ENCODE data around the gene IL3. TPM values are rescaled to one million over a fixed set of nuclear protein-coding genes. Genes with fewer than 3 reads are reported as not detected.

The IL3 gene
- total and polyA plus RNA-seq, 9 of the 15 experiments (the other 6 are each of a cell fraction or from before 2014, with no cell fraction given) = not detected

DNA sequence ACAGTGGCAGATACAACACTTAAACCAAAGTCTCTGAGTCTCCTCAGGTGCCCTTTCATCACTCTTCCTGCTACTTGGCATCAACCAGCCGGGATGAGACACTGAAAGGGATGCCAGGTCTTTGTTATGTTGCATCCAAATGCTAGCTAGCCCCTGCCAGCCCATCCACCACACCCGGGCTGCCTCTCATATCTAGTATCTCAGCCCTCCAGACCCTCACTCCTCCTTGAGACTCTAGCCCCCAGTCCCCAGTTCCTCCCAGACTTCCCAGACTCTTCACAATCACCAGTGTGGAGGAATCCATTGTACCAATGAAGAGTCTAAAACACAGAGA is 34.6 kb downstream of the IL3 start:
- no peak for ATAC-seq
- peaks cover 9 to 39% of the 10 kb centered on the region in 2 experiments for H3K4me1 ChIP-seq (replicated peaks in 1 of 2; ENCODE audit: control insufficient read depth in 2 of 2, insufficient read depth in 2 of 2, low read length in 2 of 2)
- in situ Hi-C loops (cut with MboI) = no loop called here
- no peaks in the 10 kb centered on the region; the same call in 2 of the 3 replicates for H3K79me2 ChIP-seq (ENCODE audit: control insufficient read depth, insufficient read depth, low read length)
- H3K4me3 ChIP-seq = no peak overlapping the region
- no peaks in the 10 kb centered on the region for H3K36me3 ChIP-seq (ENCODE audit: control insufficient read depth, insufficient read depth, low read length)
- WGBS (ENCODE audit: insufficient coverage, low coverage, missing lambda C conversion rate) = 57% methylated on average over 2 of the region's 2 CpGs
- H3K9me1 ChIP-seq (ENCODE audit: control insufficient read depth, insufficient read depth, low read length) = no peaks in the 10 kb centered on the region
- BruUV-seq (replicated peaks) = no TSS peak
- H3K27ac ChIP-seq (ENCODE audit: extremely low read depth, low read depth, low read length) = no peak overlapping the region
- H3K9ac ChIP-seq (ENCODE audit: insufficient read depth in 1 of 2, low read depth in 2 of 2, low read length in 2 of 2) = no peak overlapping the region
- FAIRE-seq = no peak
- H3K4me2 ChIP-seq (ENCODE audit: insufficient read depth, low read length) = no peak overlapping the region
- H3K27me3 ChIP-seq (ENCODE audit: control insufficient read depth in 2 of 2, insufficient read depth in 2 of 2, low read length in 2 of 2) = no peaks in the 10 kb centered on the region
- CTCF ChIA-PET (ENCODE audit: low intra/inter-chr PET ratio) = no interaction called here
- TF ChIP-seq, protein P1, sequence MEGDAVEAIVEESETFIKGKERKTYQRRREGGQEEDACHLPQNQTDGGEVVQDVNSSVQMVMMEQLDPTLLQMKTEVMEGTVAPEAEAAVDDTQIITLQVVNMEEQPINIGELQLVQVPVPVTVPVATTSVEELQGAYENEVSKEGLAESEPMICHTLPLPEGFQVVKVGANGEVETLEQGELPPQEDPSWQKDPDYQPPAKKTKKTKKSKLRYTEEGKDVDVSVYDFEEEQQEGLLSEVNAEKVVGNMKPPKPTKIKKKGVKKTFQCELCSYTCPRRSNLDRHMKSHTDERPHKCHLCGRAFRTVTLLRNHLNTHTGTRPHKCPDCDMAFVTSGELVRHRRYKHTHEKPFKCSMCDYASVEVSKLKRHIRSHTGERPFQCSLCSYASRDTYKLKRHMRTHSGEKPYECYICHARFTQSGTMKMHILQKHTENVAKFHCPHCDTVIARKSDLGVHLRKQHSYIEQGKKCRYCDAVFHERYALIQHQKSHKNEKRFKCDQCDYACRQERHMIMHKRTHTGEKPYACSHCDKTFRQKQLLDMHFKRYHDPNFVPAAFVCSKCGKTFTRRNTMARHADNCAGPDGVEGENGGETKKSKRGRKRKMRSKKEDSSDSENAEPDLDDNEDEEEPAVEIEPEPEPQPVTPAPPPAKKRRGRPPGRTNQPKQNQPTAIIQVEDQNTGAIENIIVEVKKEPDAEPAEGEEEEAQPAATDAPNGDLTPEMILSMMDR (IDR thresholded peaks at IDR 0.05 in 2 of 3, conservative IDR thresholded peaks at IDR 0.05 in 1 of 3; ENCODE audit: insufficient read depth in 2 of 3, low read depth in 1 of 3, low read length in 3 of 3) = no peak
- no peaks in the 10 kb centered on the region for H3K9me3 ChIP-seq (replicated peaks; ENCODE audit: control insufficient read depth, insufficient read depth, low read depth, low read length)
- no peak overlapping the region for H2AFZ ChIP-seq (ENCODE audit: low read depth, low read length)
- POLR2A ChIA-PET = interaction anchor here (1.0 kb wide), 1 partner anchor 396 kb away, joined by 3 read pairs; the partner anchor contains the start of gene IRF1
- DNase-seq (ENCODE audit: extremely low read depth in 1 of 4, low spot score in 3 of 4) = no peak
- no peaks in the 10 kb centered on the region for H4K20me1 ChIP-seq (replicated peaks; ENCODE audit: control insufficient read depth, insufficient read depth, low read length)
- intact Hi-C loops (cut with micrococcal nuclease) = no loop called here

- Histone ChIP-seq H3K4me2 (ENCODE audit: insufficient read depth, low read length) (no peak overlapping the region), H3K79me2 (ENCODE audit: control insufficient read depth, insufficient read depth, low read length) (no peaks in the 10 kb centered on the region; the same call in 2 of the 3 replicates), H3K36me3 (ENCODE audit: control insufficient read depth, insufficient read depth, low read length) (no peaks in the 10 kb centered on the region), H3K4me3 (no peak overlapping the region), H3K27me3 (ENCODE audit: control insufficient read depth in 2 of 2, insufficient read depth in 2 of 2, low read length in 2 of 2) (no peaks in the 10 kb centered on the region), H2AFZ (ENCODE audit: low read depth, low read length) (no peak overlapping the region), H3K9me3 (replicated peaks; ENCODE audit: control insufficient read depth, insufficient read depth, low read depth, low read length) (no peaks in the 10 kb centered on the region), H3K4me1 (replicated peaks in 1 of 2; ENCODE audit: control insufficient read depth in 2 of 2, insufficient read depth in 2 of 2, low read length in 2 of 2) (peaks cover 12 to 40% of the 10 kb centered on the region in 2 experiments), H4K20me1 (replicated peaks; ENCODE audit: control insufficient read depth, insufficient read depth, low read length) (no peaks in the 10 kb centered on the region), H3K9me1 (ENCODE audit: control insufficient read depth, insufficient read depth, low read length) (no peaks in the 10 kb centered on the region), H3K9ac (ENCODE audit: insufficient read depth in 1 of 2, low read depth in 2 of 2, low read length in 2 of 2) (no peak overlapping the region), H3K27ac (ENCODE audit: extremely low read depth, low read depth, low read length) (no peak overlapping the region)
- no TSS peak for BruUV-seq (replicated peaks)
- ChIA-PET CTCF (ENCODE audit: low intra/inter-chr PET ratio) (no interaction called here), POLR2A (interaction anchor here (1.0 kb wide), 1 partner anchor 395 kb away, joined by 3 read pairs; the partner anchor contains the start of gene IRF1)
- in situ Hi-C loops (cut with MboI) (no loop called here), intact Hi-C loops (cut with micrococcal nuclease) (no loop called here)
- no peak for ATAC-seq
- no peak for DNase-seq (ENCODE audit: extremely low read depth in 1 of 4, low spot score in 3 of 4)
- no peak for FAIRE-seq
- 64% methylated on average over 5 of the region's 6 CpGs for WGBS (ENCODE audit: insufficient coverage, low coverage, missing lambda C conversion rate)
- TF ChIP-seq ZBTB9 (CRISPR knock-in tag; IDR thresholded peaks at IDR 0.05) (peak; percentile 18; the same call in 1 of the 2 replicates), GATA2 (CRISPR knock-in tag; IDR thresholded peaks at IDR 0.05) (no peak), XRCC5 (IDR thresholded peaks at IDR 0.05; ENCODE audit: low read depth, low read length) (no peak), PATZ1 (CRISPR knock-in tag; IDR thresholded peaks at IDR 0.05; ENCODE audit: borderline replicate concordance) (no peak), ZNF780A (CRISPR knock-in tag; IDR thresholded peaks at IDR 0.05) (no peak)
- TF ChIP-seq, protein P2, sequence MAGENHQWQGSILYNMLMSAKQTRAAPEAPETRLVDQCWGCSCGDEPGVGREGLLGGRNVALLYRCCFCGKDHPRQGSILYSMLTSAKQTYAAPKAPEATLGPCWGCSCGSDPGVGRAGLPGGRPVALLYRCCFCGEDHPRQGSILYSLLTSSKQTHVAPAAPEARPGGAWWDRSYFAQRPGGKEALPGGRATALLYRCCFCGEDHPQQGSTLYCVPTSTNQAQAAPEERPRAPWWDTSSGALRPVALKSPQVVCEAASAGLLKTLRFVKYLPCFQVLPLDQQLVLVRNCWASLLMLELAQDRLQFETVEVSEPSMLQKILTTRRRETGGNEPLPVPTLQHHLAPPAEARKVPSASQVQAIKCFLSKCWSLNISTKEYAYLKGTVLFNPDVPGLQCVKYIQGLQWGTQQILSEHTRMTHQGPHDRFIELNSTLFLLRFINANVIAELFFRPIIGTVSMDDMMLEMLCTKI (IDR thresholded peaks at IDR 0.05; ENCODE audit: partially characterized antibody) = no peak
Observed at GRCh38 chr5:132095424-132095972, 35.0 kb downstream of the IL3 start.

Data from K562 (cell line).